Activated naive CD4-positive, alpha-beta T cell treated with anti-CD3 and anti-CD28 coated beads, Interleukin-2, amount 50 U/mL, for 72 hours (primary cell): Measurements from ENCODE around the gene NCOR1. TPM values are rescaled to one million over a fixed set of nuclear protein-coding genes. Genes with fewer than 3 reads are reported as not detected.
"Not testable (repeated sequence)": the region's sequence is repeated elsewhere in the genome, so short reads cannot be mapped to it uniquely, and the experiment has no call there.

ENCODE experiments used
- ATAC-seq, 2 donors: fragments of 150-1000 bp; cut with Tn5 transposase; 2 replicates each; pipeline ENCODE4 v1.10.0; 2021; ENCODE audit warnings: mild to moderate bottlenecking in 2 of 2, moderate library complexity in 2 of 2
- DNase-seq, 2 donors: peaks; one replicate each; pipeline ENCODE4 v3.0.0; 2021 to 2022; ENCODE audit warnings: low spot score in 2 of 2
- H3K27ac Mint-ChIP-seq, 2 donors: one replicate each; pipeline ENCODE4 v1.8.0; 2022; ENCODE audit warnings: mild to moderate bottlenecking in 2 of 2, mixed read lengths in 2 of 2
- H3K36me3 Mint-ChIP-seq, 2 donors: one replicate each; pipeline ENCODE4 v1.8.0; 2022; ENCODE audit warnings: mixed read lengths in 2 of 2
- H3K9me3 Mint-ChIP-seq, 2 donors: one replicate each; pipeline ENCODE4 v1.8.0; 2022; ENCODE audit warnings: mixed read lengths in 2 of 2
- total RNA-seq, 2 donors: library from RNA; stranded (reverse); gene quantifications; one replicate each; pipeline ENCODE4 v1.2.3, GENCODE V29; 2022

The NCOR1 gene
- total RNA-seq, 2 donors from 2014 or later = 143 to 153 TPM

GRCh38 chr17:16191604-16192003, 23.7 kb downstream of the NCOR1 start:
- peak overlapping the region in 1 of 2 donors; percentile 62 for H3K27ac Mint-ChIP-seq
- H3K9me3 Mint-ChIP-seq = no peaks in the 10 kb centered on the region
- DNase-seq (no peak), ATAC-seq (no peak)
- H3K36me3 Mint-ChIP-seq = peaks cover 7 to 18% of the 10 kb centered on the region in 2 donors

GRCh38 chr17:16190703-16191360, 24.5 kb downstream of the NCOR1 start:
- H3K36me3 Mint-ChIP-seq = peaks cover 7 to 18% of the 10 kb centered on the region in 2 donors
- ATAC-seq (no peak), DNase-seq (no peak)
- H3K27ac Mint-ChIP-seq = peak overlapping the region in 1 of 2 donors; percentile 62
- no peaks in the 10 kb centered on the region for H3K9me3 Mint-ChIP-seq

GRCh38 chr17:16189791-16190348, 25.5 kb downstream of the NCOR1 start:
- no peak for ATAC-seq
- peaks cover 7 to 24% of the 10 kb centered on the region in 2 donors for H3K36me3 Mint-ChIP-seq

GRCh38 chr17:16187642-16188041, 27.7 kb downstream of the NCOR1 start:
- Mint-ChIP-seq H3K36me3 (peaks cover 0 to 24% of the 10 kb centered on the region in 2 donors), H3K9me3 (no peaks in the 10 kb centered on the region), H3K27ac (peak overlapping the region in 1 of 2 donors; percentile 40)
- ATAC-seq (no peak), DNase-seq (no peak)

More at GRCh38 chr17:16189791-16190348, 25.5 kb downstream of the NCOR1 start:
- no peaks in the 10 kb centered on the region for H3K9me3 Mint-ChIP-seq
- peak overlapping the region in 1 of 2 donors; percentile 60 for H3K27ac Mint-ChIP-seq
- DNase-seq = no peak

- no peak for DNase-seq
- ATAC-seq = no peak
- Mint-ChIP-seq H3K9me3 (no peaks in the 10 kb centered on the region), H3K36me3 (peaks cover 0 to 25% of the 10 kb centered on the region in 2 donors), H3K27ac (no peak overlapping the region)
Measured at GRCh38 chr17:16181581-16181980, 33.8 kb downstream of the NCOR1 start.

- no peak for DNase-seq
- peaks cover 0 to 14% of the 10 kb centered on the region in 2 donors for H3K36me3 Mint-ChIP-seq
- H3K9me3 Mint-ChIP-seq = no peaks in the 10 kb centered on the region
- no peak overlapping the region for H3K27ac Mint-ChIP-seq
- ATAC-seq = no peak
Measured at GRCh38 chr17:16178836-16179235, 36.5 kb downstream of the NCOR1 start.

- H3K9me3 Mint-ChIP-seq = no peaks in the 10 kb centered on the region
- H3K36me3 Mint-ChIP-seq = peaks cover 0 to 22% of the 10 kb centered on the region in 2 donors
Measured at GRCh38 chr17:16171613-16172012, 43.7 kb downstream of the NCOR1 start.

GRCh38 chr17:16166766-16167165, 48.6 kb downstream of the NCOR1 start:
- H3K27ac Mint-ChIP-seq = peak overlapping the region in 1 of 2 donors; percentile 74
- H3K9me3 Mint-ChIP-seq, DNase-seq, ATAC-seq: not testable (repeated sequence)
- H3K36me3 Mint-ChIP-seq = peaks cover 4 to 15% of the 10 kb centered on the region in 2 donors

More at GRCh38 chr17:16171613-16172012, 43.7 kb downstream of the NCOR1 start:
- ATAC-seq (no peak), DNase-seq (no peak)
- H3K27ac Mint-ChIP-seq = no peak overlapping the region

GRCh38 chr17:16158714-16159113, 56.6 kb downstream of the NCOR1 start:
- DNase-seq (no peak), ATAC-seq (no peak)
- Mint-ChIP-seq H3K9me3 (no peaks in the 10 kb centered on the region), H3K36me3 (peaks cover 9% of the 10 kb centered on the region in 2 donors), H3K27ac (peak overlapping the region in 1 of 2 donors; percentile 4)

- peak overlapping the region in 1 of 2 donors; percentile 30 for H3K27ac Mint-ChIP-seq
- ATAC-seq (no peak), DNase-seq (no peak)
- peaks cover 7 to 24% of the 10 kb centered on the region in 2 donors for H3K36me3 Mint-ChIP-seq
- H3K9me3 Mint-ChIP-seq = no peaks in the 10 kb centered on the region
Measured at GRCh38 chr17:16155536-16155935, 59.8 kb downstream of the NCOR1 start.

GRCh38 chr17:16152326-16152725, 63.0 kb downstream of the NCOR1 start:
- H3K36me3 Mint-ChIP-seq = peaks cover 16 to 24% of the 10 kb centered on the region in 2 donors
- not testable (repeated sequence) for DNase-seq, H3K9me3 Mint-ChIP-seq, H3K27ac Mint-ChIP-seq, ATAC-seq

- H3K9me3 Mint-ChIP-seq = no peaks in the 10 kb centered on the region
- no peak for DNase-seq
- peaks cover 10 to 31% of the 10 kb centered on the region in 2 donors for H3K36me3 Mint-ChIP-seq
Measured at GRCh38 chr17:16150251-16150856, 65.0 kb downstream of the NCOR1 start.

GRCh38 chr17:16148596-16148995, 66.7 kb downstream of the NCOR1 start:
- peaks cover 10 to 23% of the 10 kb centered on the region in 2 donors for H3K36me3 Mint-ChIP-seq
- no peak overlapping the region for H3K27ac Mint-ChIP-seq
- ATAC-seq (no peak), DNase-seq (no peak)
- no peaks in the 10 kb centered on the region for H3K9me3 Mint-ChIP-seq

More at GRCh38 chr17:16150251-16150856, 65.0 kb downstream of the NCOR1 start:
- no peak overlapping the region for H3K27ac Mint-ChIP-seq
- ATAC-seq = no peak

GRCh38 chr17:16145319-16145890, 69.9 kb downstream of the NCOR1 start:
- not testable (repeated sequence) for H3K9me3 Mint-ChIP-seq, ATAC-seq, DNase-seq, H3K36me3 Mint-ChIP-seq
- peak overlapping the region; percentile 53 to 67 for H3K27ac Mint-ChIP-seq

- no peak overlapping the region for H3K27ac Mint-ChIP-seq
- H3K36me3 Mint-ChIP-seq = peaks cover 0 to 7% of the 10 kb centered on the region in 2 donors
- DNase-seq = no peak
- ATAC-seq = no peak
- no peaks in the 10 kb centered on the region for H3K9me3 Mint-ChIP-seq
Measured at GRCh38 chr17:16141685-16142084, 73.6 kb downstream of the NCOR1 start.

- ATAC-seq (no peak), DNase-seq (no peak)
- Mint-ChIP-seq H3K36me3 (no peaks in the 10 kb centered on the region), H3K27ac (no peak overlapping the region), H3K9me3 (no peaks in the 10 kb centered on the region)
Measured at GRCh38 chr17:16140854-16141253, 74.5 kb downstream of the NCOR1 start.

GRCh38 chr17:16135461-16135860, 79.9 kb downstream of the NCOR1 start:
- Mint-ChIP-seq H3K27ac (peak overlapping the region; percentile 29 to 48), H3K9me3 (no peaks in the 10 kb centered on the region), H3K36me3 (no peaks in the 10 kb centered on the region)
- ATAC-seq (no peak), DNase-seq (no peak)
